PC-9 (cell line): ENCODE results near the gene RNF157. TPM values are rescaled to one million over a fixed set of nuclear protein-coding genes. Genes with fewer than 3 reads are reported as not detected.

ENCODE experiments used
- BruUV-seq: library from RNA; stranded (reverse); fragments of 400-500 nt; replicated peaks from 2 replicates; lab custom pipeline; 2021; lab: Mats Ljungman, UMichigan
- CTCF ChIA-PET: fragments of 300-600 bp; sonication (Branson Sonifier 250); formaldehyde crosslinking; loops from one replicate; lab custom pipeline; 2022; ENCODE audit warnings: antibody characterized with exemption; lab: Charles Lee
- POLR2A ChIA-PET: fragments of 300-600 bp; sonication (Branson Sonifier 250); formaldehyde crosslinking; loops from one replicate; lab custom pipeline; 2022; ENCODE audit warnings: antibody characterized with exemption; ENCODE audit not compliant: unreplicated experiment; lab: Charles Lee
- DNase-seq, 2 experiments: peaks; one replicate each; pipeline versions ENCODE4 v3.0.0 to v3.0.0-alpha.2; 2015 to 2022; ENCODE audit warnings: mixed read lengths in 1 of 2
- H2AFZ ChIP-seq: fragments of 200-600 bp; sonication (generic); 2 replicates; pipeline ENCODE4 v1.8.1; 2017; ENCODE audit warnings: antibody characterized with exemption
- H3F3A ChIP-seq: fragments of 200-600 bp; sonication (generic); 2 replicates; pipeline ENCODE4 v1.8.1; 2017; ENCODE audit warnings: antibody characterized with exemption, mild to moderate bottlenecking, low read depth; ENCODE audit not compliant: insufficient read depth
- H3K27ac ChIP-seq: fragments of 200-600 bp; sonication (generic); 2 replicates; pipeline ENCODE4 v1.6.1; 2016; ENCODE audit warnings: mixed run types
- H3K27me3 ChIP-seq: fragments of 200-600 bp; sonication (generic); 2 replicates; pipeline ENCODE4 v1.6.1; 2016; ENCODE audit warnings: low read depth, mixed run types; ENCODE audit not compliant: insufficient read depth
- H3K36me3 ChIP-seq: fragments of 200-600 bp; sonication (generic); 2 replicates; pipeline ENCODE4 v1.6.1; 2016; ENCODE audit warnings: low read depth, mixed run types
- H3K4me1 ChIP-seq: fragments of 200-600 bp; sonication (generic); replicated peaks from 2 replicates; pipeline ENCODE4 v1.6.1; 2016; ENCODE audit warnings: mixed run types; ENCODE audit not compliant: insufficient read depth
- H3K4me2 ChIP-seq: fragments of 200-600 bp; sonication (generic); 2 replicates; pipeline ENCODE4 v1.6.1; 2017; ENCODE audit warnings: mixed run types
- H3K4me3 ChIP-seq: fragments of 200-600 bp; sonication (generic); 2 replicates; pipeline ENCODE4 v1.6.1; 2016; ENCODE audit warnings: mixed run types
- H3K79me2 ChIP-seq: fragments of 200-600 bp; sonication (generic); 2 replicates; pipeline ENCODE4 v1.6.1; 2017; ENCODE audit warnings: low read depth, mixed run types
- H3K9me2 ChIP-seq: fragments of 200-600 bp; sonication (generic); 2 replicates; pipeline ENCODE4 v1.8.1; 2017; ENCODE audit warnings: mild to moderate bottlenecking; ENCODE audit not compliant: insufficient read depth
- H3K9me3 ChIP-seq: fragments of 200-600 bp; sonication (generic); 2 replicates; pipeline ENCODE4 v1.8.1; 2016; ENCODE audit warnings: low read depth; ENCODE audit not compliant: insufficient read depth
- H4K20me1 ChIP-seq: fragments of 200-600 bp; sonication (generic); 2 replicates; pipeline ENCODE4 v1.8.1; 2017; ENCODE audit not compliant: insufficient read depth
- CTCF ChIP-seq: fragments of 200-600 bp; sonication (generic); conservative IDR thresholded peaks from 2 replicates; pipeline ENCODE4 v1.6.1; 2017; ENCODE audit warnings: mixed run types, antibody characterized with exemption, mild to moderate bottlenecking, moderate library complexity
- EZH2 ChIP-seq: fragments of 200-600 bp; sonication (generic); IDR thresholded peaks from 2 replicates; pipeline ENCODE4 v1.8.0; 2017; ENCODE audit warnings: antibody characterized with exemption, low read depth
- intact Hi-C: fragments of 100-400 bp; cut with micrococcal nuclease; formaldehyde crosslinking; loops from one replicate; pipeline ENCODE4 v1.10.0; 2022; ENCODE audit not compliant: unreplicated experiment
- total RNA-seq: library from RNA; stranded (reverse); gene quantifications from 2 replicates; pipeline ENCODE4 v1.2.3, GENCODE V29; 2021

Gene RNF157
- total RNA-seq, 1 experiment from 2014 or later, result 7.2 TPM

- TF ChIP-seq CTCF, result no peak
- TF ChIP-seq EZH2, result no peak
- Histone ChIP-seq H4K20me1 (no peaks in the 10 kb centered on the region), H3K27ac (peak overlapping the region; percentile 73; the same call in 1 of the 2 replicates), H3K36me3 (no peaks in the 10 kb centered on the region), H3K4me2 (peak overlapping the region; percentile 91), H3K4me3 (peak overlapping the region; percentile 86), H3F3A (peaks cover 6% of the 10 kb centered on the region; the same call in 1 of the 2 replicates), H3K9me3 (no peaks in the 10 kb centered on the region), H3K27me3 (no peaks in the 10 kb centered on the region), H3K9me2 (no peaks in the 10 kb centered on the region), H3K4me1 (peaks cover 7% of the 10 kb centered on the region), H3K79me2 (peaks cover 17% of the 10 kb centered on the region), H2AFZ (peak overlapping the region; percentile 81)
- no peak for DNase-seq
- intact Hi-C loops, result loop anchor here (10.0 kb wide), 1 partner anchor 198 kb away; the partner anchor contains the start of gene MRPL38
- ChIA-PET CTCF (interaction anchor here (0.6 to 1.2 kb wide), 3 partner anchors 40 to 51 kb away, joined by 4 to 12 read pairs (median 4); no protein-coding TSS in a partner anchor), POLR2A (interaction anchor here (0.7 kb wide), 2 partner anchors 13 to 172 kb away, joined by 7 to 12 read pairs; no protein-coding TSS in a partner anchor)
- BruUV-seq, result no TSS peak
These were observed 137.4 kb downstream of the RNF157 start for GRCh38 chr17:76102944-76103273.

- no peak overlapping the region for H3K4me2 ChIP-seq
- no peak overlapping the region for H3K4me3 ChIP-seq
- no peak overlapping the region for H2AFZ ChIP-seq
- CTCF ChIA-PET, result no interaction called here
- POLR2A ChIA-PET, result no interaction called here
- no peaks in the 10 kb centered on the region for H3K36me3 ChIP-seq
- no peak for DNase-seq
- H3K9me3 ChIP-seq, result no peaks in the 10 kb centered on the region
- BruUV-seq, result no TSS peak
- peaks cover 7% of the 10 kb centered on the region; the same call in 1 of the 2 replicates for H3K4me1 ChIP-seq
- no peak overlapping the region for H3K27ac ChIP-seq
- no peak for TF ChIP-seq EZH2
- no peak for TF ChIP-seq CTCF
- H3K27me3 ChIP-seq, result no peaks in the 10 kb centered on the region
- no peaks in the 10 kb centered on the region for H3K9me2 ChIP-seq
- H3F3A ChIP-seq, result peaks cover 3% of the 10 kb centered on the region; the same call in 1 of the 2 replicates
- H4K20me1 ChIP-seq, result no peaks in the 10 kb centered on the region
- H3K79me2 ChIP-seq, result peaks cover 12% of the 10 kb centered on the region
- intact Hi-C loops, result no loop called here
These were observed 142.5 kb downstream of the RNF157 start for GRCh38 chr17:76097716-76098295.

- no TSS peak for BruUV-seq
- H3K9me3 ChIP-seq, result no peaks in the 10 kb centered on the region
- intact Hi-C loops, result no loop called here
- no peaks in the 10 kb centered on the region for H3K79me2 ChIP-seq
- POLR2A ChIA-PET, result no interaction called here
- no peaks in the 10 kb centered on the region for H3K36me3 ChIP-seq
- H3K27me3 ChIP-seq, result no peaks in the 10 kb centered on the region
- no peak overlapping the region for H3K4me3 ChIP-seq
- no peak overlapping the region for H3K4me2 ChIP-seq
- H3K9me2 ChIP-seq, result no peaks in the 10 kb centered on the region
- H2AFZ ChIP-seq, result no peak overlapping the region
- H3K27ac ChIP-seq, result no peak overlapping the region
- no peaks in the 10 kb centered on the region for H4K20me1 ChIP-seq
- TF ChIP-seq CTCF, result no peak
- TF ChIP-seq EZH2, result no peak
- CTCF ChIA-PET, result no interaction called here
- DNase-seq, result no peak
- 0 out of 2 replicates have a peak, but pooled peaks cover 3% of the 10 kb centered on the region for H3F3A ChIP-seq
- no peaks in the 10 kb centered on the region for H3K4me1 ChIP-seq
These were observed 144.3 kb downstream of the RNF157 start for GRCh38 chr17:76095943-76096342.
